GM18858 (cell line): Measurements from ENCODE around the gene CNOT8.

Experiments
- ATAC-seq: cut with Tn5 transposase; IDR thresholded peaks from one replicate; pipeline ENCODE4 v1.9.1; 2021; ENCODE audit not compliant: unreplicated experiment

CNOT8 gene

GRCh38 chr5:154863291-154864080, 5.1 kb downstream of the CNOT8 start:
- ATAC-seq = no peak

- no peak for ATAC-seq
These were observed 7.2 kb downstream of the CNOT8 start for GRCh38 chr5:154865466-154866184.

- no peak for ATAC-seq
These were observed 8.4 kb downstream of the CNOT8 start for GRCh38 chr5:154866841-154867240.

GRCh38 chr5:154868702-154869101, 10.3 kb downstream of the CNOT8 start:
- ATAC-seq = no peak

- ATAC-seq = no peak
These were observed 13.3 kb downstream of the CNOT8 start for GRCh38 chr5:154871734-154872133.

- ATAC-seq = no peak
These were observed 15.4 kb downstream of the CNOT8 start for GRCh38 chr5:154873791-154874331.

- ATAC-seq = no peak
These were observed 20.4 kb downstream of the CNOT8 start for GRCh38 chr5:154878642-154879335.

- no peak for ATAC-seq
These were observed 23.6 kb downstream of the CNOT8 start for GRCh38 chr5:154881986-154882385.

GRCh38 chr5:154884424-154884823, 26.0 kb downstream of the CNOT8 start:
- ATAC-seq = no peak

- no peak for ATAC-seq
These were observed 27.0 kb downstream of the CNOT8 start for GRCh38 chr5:154885439-154885838.

GRCh38 chr5:154892369-154892771, 33.9 kb downstream of the CNOT8 start:
- no peak for ATAC-seq

GRCh38 chr5:154893381-154893780, 35.0 kb downstream of the CNOT8 start:
- no peak for ATAC-seq

GRCh38 chr5:154895606-154896561, 37.5 kb downstream of the CNOT8 start:
- no peak for ATAC-seq

- ATAC-seq = no peak
These were observed 38.2 kb downstream of the CNOT8 start for GRCh38 chr5:154896562-154897165.

GRCh38 chr5:154898210-154898609, 39.8 kb downstream of the CNOT8 start:
- ATAC-seq = no peak

- no peak for ATAC-seq
These were observed 40.9 kb downstream of the CNOT8 start for GRCh38 chr5:154899151-154899816.

- ATAC-seq = no peak
These were observed 41.6 kb downstream of the CNOT8 start for GRCh38 chr5:154900066-154900465.

GRCh38 chr5:154901276-154901675, 42.8 kb downstream of the CNOT8 start:
- no peak for ATAC-seq

- ATAC-seq = no peak
These were observed 43.5 kb downstream of the CNOT8 start for GRCh38 chr5:154901913-154902312.
